ENCODE data around the gene METTL1. TPM values are rescaled to one million over a fixed set of nuclear protein-coding genes. Genes with fewer than 3 reads are reported as not detected.
A peak's percentile ranks its signal among the peaks of the same experiment; 100 is the strongest.

Gene METTL1
- total RNA-seq, 1 donor from 2014 or later: 14.4 TPM

- Histone ChIP-seq H3K27me3 (ENCODE audit: low read depth) (no peaks in the 10 kb centered on the region), H3K36me3 (peaks cover 23% of the 10 kb centered on the region), H3K4me1 (peaks cover 46% of the 10 kb centered on the region), H3K27ac (peak overlapping the region; percentile 78), H3K9me3 (no peaks in the 10 kb centered on the region), H3K4me3 (peak overlapping the region; percentile 64)
- intact Hi-C loops (cut with DNase I): no loop called here
- ATAC-seq (peak; percentile 0 to 2), DNase-seq (peak; percentile 66)
- no peak for TF ChIP-seq CTCF (IDR thresholded peaks at IDR 0.05)
These were observed 16.2 kb downstream of the METTL1 start for GRCh38 chr12:57755454-57756372.

GRCh38 chr12:57755194-57755453, 16.8 kb downstream of the METTL1 start:
- peak overlapping the region; percentile 78 for H3K27ac ChIP-seq
- intact Hi-C loops (cut with DNase I): no loop called here
- no peak for TF ChIP-seq CTCF (IDR thresholded peaks at IDR 0.05)
- no peaks in the 10 kb centered on the region for H3K9me3 ChIP-seq
- peaks cover 51% of the 10 kb centered on the region for H3K4me1 ChIP-seq
- ATAC-seq (no peak), DNase-seq (no peak)
- H3K4me3 ChIP-seq: peak overlapping the region; percentile 64
- H3K27me3 ChIP-seq (ENCODE audit: low read depth): no peaks in the 10 kb centered on the region
- peaks cover 29% of the 10 kb centered on the region for H3K36me3 ChIP-seq

- no peak for TF ChIP-seq CTCF (IDR thresholded peaks at IDR 0.05)
- Histone ChIP-seq H3K9me3 (no peaks in the 10 kb centered on the region), H3K4me3 (peak within 1 kb of the TSS; percentile 64), H3K27me3 (ENCODE audit: low read depth) (no peaks in the 10 kb centered on the region), H3K27ac (peak within 1 kb of the TSS; percentile 78), H3K36me3 (peaks cover 34% of the 10 kb centered on the region), H3K4me1 (peaks cover 51% of the 10 kb centered on the region)
- DNase-seq (peak; percentile 86), ATAC-seq (peak; percentile 59 to 69)
- intact Hi-C loops (cut with DNase I): no loop called here
These were observed 17.3 kb downstream of the METTL1 start, which contains the start of gene MARCHF9 for GRCh38 chr12:57754411-57755193. Gene MARCHF9, plus strand, starts transcription at chr12:57755103. Its CDS starts 426 bp downstream, at chr12:57755529.

- Histone ChIP-seq H3K36me3 (peaks cover 37% of the 10 kb centered on the region), H3K4me3 (no peak overlapping the region), H3K4me1 (peaks cover 51% of the 10 kb centered on the region), H3K27me3 (ENCODE audit: low read depth) (no peaks in the 10 kb centered on the region), H3K27ac (peak overlapping the region; percentile 25), H3K9me3 (no peaks in the 10 kb centered on the region)
- no peak for ATAC-seq
- intact Hi-C loops (cut with DNase I): no loop called here
- DNase-seq: no peak
- no peak for TF ChIP-seq CTCF (IDR thresholded peaks at IDR 0.05)
These were observed 18.1 kb downstream of the METTL1 start for GRCh38 chr12:57753756-57754337.

GRCh38 chr12:57752668-57753000, 19.3 kb downstream of the METTL1 start:
- intact Hi-C loops (cut with DNase I): no loop called here
- Histone ChIP-seq H3K27ac (peak overlapping the region; percentile 69), H3K4me3 (peak overlapping the region; percentile 84), H3K4me1 (peaks cover 51% of the 10 kb centered on the region), H3K27me3 (ENCODE audit: low read depth) (no peaks in the 10 kb centered on the region), H3K36me3 (peaks cover 37% of the 10 kb centered on the region), H3K9me3 (no peaks in the 10 kb centered on the region)
- DNase-seq (no peak), ATAC-seq (no peak)
- no peak for TF ChIP-seq CTCF (IDR thresholded peaks at IDR 0.05)

Data from lower lobe of right lung (tissue), 2 donors.